MG63 (cell line): ENCODE measurements around the gene NPR2. TPM values are rescaled to one million over a fixed set of nuclear protein-coding genes. Genes with fewer than 3 reads are reported as not detected.
A peak's percentile ranks its signal among the peaks of the same experiment; 100 is the strongest.

ENCODE experiments used
- DNase-seq: peaks from one replicate; pipeline ENCODE4 v3.0.0-alpha.2; 2020
- H3K27me3 ChIP-seq: fragments of 250-450 bp; sonication (Bioruptor Pico); 2 replicates; pipeline ENCODE4 v1.5.1; 2020; ENCODE audit warnings: mild to moderate bottlenecking, moderate library complexity
- H3K36me3 ChIP-seq: fragments of 250-450 bp; sonication (Bioruptor Pico); 2 replicates; pipeline ENCODE4 v1.5.1; 2020; ENCODE audit warnings: mild to moderate bottlenecking, moderate library complexity
- H3K4me3 ChIP-seq: fragments of 250-450 bp; sonication (Bioruptor Pico); 2 replicates; pipeline ENCODE4 v1.5.1; 2020; ENCODE audit warnings: mild to moderate bottlenecking, moderate library complexity
- H3K9me3 ChIP-seq: fragments of 250-450 bp; sonication (Bioruptor Pico); 2 replicates; pipeline ENCODE4 v1.5.1; 2020; ENCODE audit warnings: mild to moderate bottlenecking, moderate library complexity
- total RNA-seq: library from RNA; depleted of rRNA; stranded (reverse); fragments of >200 nt; shearing (Covaris generic); gene quantifications from 2 replicates; pipeline ENCODE4 v1.2.3, GENCODE V29; 2014; ENCODE audit warnings: low replicate concordance

The NPR2 gene
- total RNA-seq, 1 experiment from 2014 or later, result 42.0 TPM

- DNase-seq, result no peak
- Histone ChIP-seq H3K4me3 (no peak overlapping the region), H3K36me3 (peaks cover 9% of the 10 kb centered on the region), H3K9me3 (no peaks in the 10 kb centered on the region), H3K27me3 (no peaks in the 10 kb centered on the region)
These were observed 43.1 kb downstream of the NPR2 start for GRCh38 chr9:35834260-35835215.

GRCh38 chr9:35835216-35835632 is 43.8 kb downstream of the NPR2 start:
- Histone ChIP-seq H3K4me3 (no peak overlapping the region), H3K27me3 (no peaks in the 10 kb centered on the region), H3K9me3 (no peaks in the 10 kb centered on the region), H3K36me3 (peaks cover 9% of the 10 kb centered on the region)
- DNase-seq, result no peak

GRCh38 chr9:35835766-35836165 is 44.4 kb downstream of the NPR2 start:
- no peaks in the 10 kb centered on the region for H3K27me3 ChIP-seq
- no peaks in the 10 kb centered on the region for H3K9me3 ChIP-seq
- H3K4me3 ChIP-seq, result no peak overlapping the region
- H3K36me3 ChIP-seq, result peaks cover 9% of the 10 kb centered on the region
- no peak for DNase-seq

- no peak for DNase-seq
- peaks cover 9% of the 10 kb centered on the region for H3K36me3 ChIP-seq
- H3K4me3 ChIP-seq, result no peak overlapping the region
- H3K27me3 ChIP-seq, result no peaks in the 10 kb centered on the region
- H3K9me3 ChIP-seq, result no peaks in the 10 kb centered on the region
These were observed 45.2 kb downstream of the NPR2 start for GRCh38 chr9:35836595-35836994.

- no peak for DNase-seq
- Histone ChIP-seq H3K9me3 (no peaks in the 10 kb centered on the region), H3K36me3 (peaks cover 15% of the 10 kb centered on the region)
These were observed 48.5 kb downstream of the NPR2 start for GRCh38 chr9:35839926-35840325.

GRCh38 chr9:35840881-35841644 is 49.7 kb downstream of the NPR2 start:
- H3K27me3 ChIP-seq, result no peaks in the 10 kb centered on the region
- no peak overlapping the region for H3K4me3 ChIP-seq
- DNase-seq, result no peak
- H3K36me3 ChIP-seq, result peaks cover 6% of the 10 kb centered on the region
- H3K9me3 ChIP-seq, result no peaks in the 10 kb centered on the region

More at GRCh38 chr9:35839926-35840325, 48.5 kb downstream of the NPR2 start:
- H3K4me3 ChIP-seq, result no peak overlapping the region
- no peaks in the 10 kb centered on the region for H3K27me3 ChIP-seq

- Histone ChIP-seq H3K27me3 (no peaks in the 10 kb centered on the region), H3K4me3 (no peak overlapping the region)
These were observed 50.2 kb downstream of the NPR2 start for GRCh38 chr9:35841645-35841900.

GRCh38 chr9:35842020-35842745 is 50.8 kb downstream of the NPR2 start:
- Histone ChIP-seq H3K27me3 (no peaks in the 10 kb centered on the region), H3K4me3 (no peak overlapping the region), H3K9me3 (no peaks in the 10 kb centered on the region), H3K36me3 (peaks cover 11% of the 10 kb centered on the region)
- DNase-seq, result no peak

More at GRCh38 chr9:35841645-35841900, 50.2 kb downstream of the NPR2 start:
- Histone ChIP-seq H3K36me3 (peaks cover 6% of the 10 kb centered on the region; the same call in 1 of the 2 replicates), H3K9me3 (no peaks in the 10 kb centered on the region)
- DNase-seq, result no peak

GRCh38 chr9:35842795-35843194 is 51.4 kb downstream of the NPR2 start:
- DNase-seq, result no peak
- Histone ChIP-seq H3K9me3 (no peaks in the 10 kb centered on the region), H3K36me3 (peaks cover 15% of the 10 kb centered on the region), H3K27me3 (no peaks in the 10 kb centered on the region), H3K4me3 (no peak overlapping the region)

- peak; percentile 86 for DNase-seq
- no peak overlapping the region for H3K4me3 ChIP-seq
- peaks cover 17% of the 10 kb centered on the region for H3K36me3 ChIP-seq
- H3K9me3 ChIP-seq, result no peaks in the 10 kb centered on the region
- no peaks in the 10 kb centered on the region for H3K27me3 ChIP-seq
These were observed 53.4 kb downstream of the NPR2 start for GRCh38 chr9:35844628-35845270.

GRCh38 chr9:35845824-35846771 is 54.7 kb downstream of the NPR2 start:
- no peaks in the 10 kb centered on the region for H3K9me3 ChIP-seq
- no peak for DNase-seq
- no peaks in the 10 kb centered on the region for H3K27me3 ChIP-seq
- H3K36me3 ChIP-seq, result peaks cover 17% of the 10 kb centered on the region
- no peak overlapping the region for H3K4me3 ChIP-seq

- peaks cover 15% of the 10 kb centered on the region for H3K36me3 ChIP-seq
- H3K27me3 ChIP-seq, result no peaks in the 10 kb centered on the region
- H3K4me3 ChIP-seq, result no peak overlapping the region
- peak; percentile 95 for DNase-seq
- H3K9me3 ChIP-seq, result no peaks in the 10 kb centered on the region
These were observed 56.6 kb downstream of the NPR2 start for GRCh38 chr9:35847792-35848572.

- Histone ChIP-seq H3K4me3 (no peak overlapping the region), H3K9me3 (no peaks in the 10 kb centered on the region)
These were observed 61.0 kb downstream of the NPR2 start for GRCh38 chr9:35852267-35852815.

GRCh38 chr9:35852876-35853865 is 61.8 kb downstream of the NPR2 start:
- Histone ChIP-seq H3K36me3 (peaks cover 2% of the 10 kb centered on the region), H3K27me3 (no peaks in the 10 kb centered on the region), H3K9me3 (no peaks in the 10 kb centered on the region), H3K4me3 (no peak overlapping the region)
- DNase-seq, result no peak

More at GRCh38 chr9:35852267-35852815, 61.0 kb downstream of the NPR2 start:
- DNase-seq, result no peak
- H3K27me3 ChIP-seq, result no peaks in the 10 kb centered on the region
- H3K36me3 ChIP-seq, result peaks cover 4% of the 10 kb centered on the region
